ENCODE results near the gene CCN2.
A peak's percentile ranks its signal among the peaks of the same experiment; 100 is the strongest.
"Not testable (repeated sequence)": the region's sequence is repeated elsewhere in the genome, so short reads cannot be mapped to it uniquely, and the experiment has no call there.

CCN2 gene

DNA sequence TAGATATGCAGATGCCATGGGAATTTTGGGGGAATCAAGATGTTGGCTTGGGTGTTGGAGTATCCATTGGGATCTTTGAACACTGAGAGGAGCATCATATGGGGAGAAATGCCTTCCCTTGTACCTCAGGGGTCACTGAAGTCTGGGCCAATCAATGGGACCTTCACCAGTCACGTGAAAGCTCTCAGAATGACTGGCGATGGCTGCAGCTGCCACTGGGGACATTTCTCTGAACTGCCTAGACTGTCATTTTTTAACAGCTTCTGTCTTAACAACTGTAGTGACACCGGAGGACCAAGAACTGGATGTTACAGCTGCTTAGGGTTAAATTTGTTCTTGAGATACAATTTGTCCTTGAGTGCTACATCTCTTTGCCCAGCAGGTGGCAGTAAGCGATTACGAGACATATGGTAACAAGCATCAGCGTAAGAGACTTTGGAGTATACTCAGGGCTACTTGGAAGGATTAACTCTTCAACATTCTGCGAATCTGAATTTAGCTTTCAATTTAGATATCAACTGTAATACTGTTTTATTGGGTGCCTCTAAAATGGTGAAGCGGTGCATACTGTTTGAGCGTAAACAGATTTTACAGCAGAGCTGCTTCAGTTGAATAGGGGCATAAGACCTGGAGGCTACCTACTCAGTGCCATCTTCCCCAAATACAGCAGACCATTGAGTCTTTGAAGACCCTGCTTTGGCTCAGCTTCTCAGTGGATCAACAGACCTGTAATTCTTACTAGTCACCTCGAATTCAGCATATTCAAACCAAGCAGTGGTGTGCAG lies 36.0 kb downstream of the CCN2 start:
- peak; percentile 66 for DNase-seq (ENCODE audit: low read depth, low spot score)
- Histone ChIP-seq H3K27ac (no peak overlapping the region), H3K9ac (ENCODE audit: insufficient read length) (no peak overlapping the region), H3K4me3 (no peak overlapping the region), H3K9me3 (ENCODE audit: low read depth, low read length) (no peaks in the 10 kb centered on the region), H3K36me3 (ENCODE audit: insufficient read depth, low read length) (no peaks in the 10 kb centered on the region)
- no peak for TF ChIP-seq FOXP2 (optimal IDR thresholded peaks at IDR 0.05; ENCODE audit: control extremely low read depth, extremely low read length, insufficient read depth)
- TF ChIP-seq EZH2 (IDR thresholded peaks at IDR 0.05) = no peak
- TF ChIP-seq POLR2AphosphoS5 (IDR thresholded peaks at IDR 0.05; ENCODE audit: borderline replicate concordance, low read depth, low read length) = no peak

DNA sequence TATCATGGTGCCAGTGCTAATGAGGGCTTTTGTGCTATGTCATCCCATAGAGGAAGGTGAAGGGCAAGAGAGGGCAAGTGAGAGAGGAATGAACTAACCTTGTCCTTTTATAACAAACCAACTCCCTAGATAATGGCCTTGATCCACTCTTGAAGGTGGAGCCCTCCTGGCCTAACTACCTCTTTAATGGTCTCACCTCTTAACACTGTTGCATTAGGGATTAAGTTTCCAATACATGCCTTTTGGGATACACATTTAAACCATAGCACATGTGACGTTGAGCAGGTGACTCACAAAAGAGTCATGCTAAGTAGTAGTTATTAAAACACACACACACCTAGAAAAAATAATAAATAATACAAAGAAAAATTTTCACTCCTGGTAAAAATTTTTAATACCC lies 36.9 kb downstream of the CCN2 start:
- no peak for DNase-seq (ENCODE audit: low read depth, low spot score)
- no peaks in the 10 kb centered on the region for H3K36me3 ChIP-seq (ENCODE audit: insufficient read depth, low read length)

DNA sequence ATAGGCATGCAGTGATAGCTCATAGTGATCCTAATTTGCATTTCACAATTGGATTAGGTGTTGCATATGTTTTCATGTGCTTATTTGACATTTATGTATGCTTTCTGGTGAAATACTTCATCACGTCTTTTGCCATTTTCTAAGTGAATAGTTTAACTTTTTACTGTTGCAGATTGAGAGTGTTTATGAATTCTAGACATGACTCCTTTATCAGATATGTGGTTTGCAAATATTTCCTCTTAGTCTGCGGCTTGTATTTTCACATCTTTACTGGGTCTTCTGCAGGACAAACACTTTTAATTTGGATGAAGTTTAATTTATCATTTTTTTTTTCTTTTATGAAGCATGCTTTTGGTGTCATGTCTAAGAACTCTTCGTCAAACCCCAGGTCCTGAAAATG lies 39.2 kb downstream of the CCN2 start:
- Histone ChIP-seq H3K4me3 (peak overlapping the region; percentile 55), H3K36me3 (ENCODE audit: insufficient read depth, low read length) (no peaks in the 10 kb centered on the region), H3K9ac (ENCODE audit: insufficient read length) (no peak overlapping the region), H3K27ac (no peak overlapping the region), H3K9me3 (ENCODE audit: low read depth, low read length) (no peaks in the 10 kb centered on the region)
- TF ChIP-seq FOXP2 (optimal IDR thresholded peaks at IDR 0.05; ENCODE audit: control extremely low read depth, extremely low read length, insufficient read depth) = no peak
- peak; percentile 22; the same call in 1 of the 2 replicates for TF ChIP-seq POLR2AphosphoS5 (IDR thresholded peaks at IDR 0.05; ENCODE audit: borderline replicate concordance, low read depth, low read length)
- no peak for TF ChIP-seq EZH2 (IDR thresholded peaks at IDR 0.05)
- peak; percentile 28 for DNase-seq (ENCODE audit: low read depth, low spot score)

More for the DNA sequence above, 36.9 kb downstream of the CCN2 start:
- Histone ChIP-seq H3K9me3 (ENCODE audit: low read depth, low read length) (no peaks in the 10 kb centered on the region), H3K27ac (no peak overlapping the region), H3K9ac (ENCODE audit: insufficient read length) (no peak overlapping the region), H3K4me3 (no peak overlapping the region)
- TF ChIP-seq FOXP2 (optimal IDR thresholded peaks at IDR 0.05; ENCODE audit: control extremely low read depth, extremely low read length, insufficient read depth) (no peak), EZH2 (IDR thresholded peaks at IDR 0.05) (no peak), POLR2AphosphoS5 (IDR thresholded peaks at IDR 0.05; ENCODE audit: borderline replicate concordance, low read depth, low read length) (no peak)

DNA sequence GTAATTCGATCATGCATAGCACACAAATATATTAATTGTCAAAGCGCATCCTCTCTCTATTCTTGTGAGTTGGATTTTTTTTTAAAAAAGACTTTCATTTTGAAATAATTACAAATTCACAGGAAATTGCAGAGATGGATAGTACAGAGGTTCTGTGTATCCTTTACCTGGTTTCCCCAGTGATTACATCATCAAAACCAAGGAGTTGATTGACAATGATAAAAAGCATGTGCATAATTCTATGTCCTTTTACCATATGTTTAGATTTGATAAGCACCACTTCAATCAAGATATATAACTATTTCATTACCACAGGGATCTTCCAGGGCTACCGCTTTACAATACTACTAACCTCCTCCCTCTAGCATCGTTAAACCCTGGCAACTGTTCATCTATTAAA lies 40.2 kb downstream of the CCN2 start:
- TF ChIP-seq EZH2 (IDR thresholded peaks at IDR 0.05) (no peak), FOXP2 (optimal IDR thresholded peaks at IDR 0.05; ENCODE audit: control extremely low read depth, extremely low read length, insufficient read depth) (no peak), POLR2AphosphoS5 (IDR thresholded peaks at IDR 0.05; ENCODE audit: borderline replicate concordance, low read depth, low read length) (no peak)
- no peak for DNase-seq (ENCODE audit: low read depth, low spot score)
- Histone ChIP-seq H3K9ac (ENCODE audit: insufficient read length) (no peak overlapping the region), H3K9me3 (ENCODE audit: low read depth, low read length) (no peaks in the 10 kb centered on the region), H3K4me3 (peak overlapping the region; percentile 33; the same call in 1 of the 2 replicates), H3K27ac (no peak overlapping the region), H3K36me3 (ENCODE audit: insufficient read depth, low read length) (no peaks in the 10 kb centered on the region)

DNA sequence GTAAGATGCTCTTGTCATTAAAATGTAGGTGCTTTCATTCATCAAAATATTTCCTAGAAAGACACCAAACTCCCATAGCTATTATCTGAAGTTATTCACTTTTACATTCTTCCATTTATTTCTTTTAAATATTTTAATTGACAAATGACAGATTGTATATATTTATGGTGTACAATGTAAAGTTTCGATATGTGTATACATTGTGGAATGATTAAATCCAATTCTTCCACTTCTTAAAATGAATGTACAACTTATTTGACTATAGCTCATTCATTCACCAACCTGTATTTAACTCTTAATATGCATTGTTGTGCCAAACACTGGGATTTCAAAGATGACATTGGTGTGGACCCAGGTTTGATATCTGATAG lies 41.0 kb downstream of the CCN2 start:
- no peaks in the 10 kb centered on the region for H3K36me3 ChIP-seq (ENCODE audit: insufficient read depth, low read length)
- TF ChIP-seq FOXP2 (optimal IDR thresholded peaks at IDR 0.05; ENCODE audit: control extremely low read depth, extremely low read length, insufficient read depth) (no peak), POLR2AphosphoS5 (IDR thresholded peaks at IDR 0.05; ENCODE audit: borderline replicate concordance, low read depth, low read length) (no peak), EZH2 (IDR thresholded peaks at IDR 0.05) (no peak)

DNA sequence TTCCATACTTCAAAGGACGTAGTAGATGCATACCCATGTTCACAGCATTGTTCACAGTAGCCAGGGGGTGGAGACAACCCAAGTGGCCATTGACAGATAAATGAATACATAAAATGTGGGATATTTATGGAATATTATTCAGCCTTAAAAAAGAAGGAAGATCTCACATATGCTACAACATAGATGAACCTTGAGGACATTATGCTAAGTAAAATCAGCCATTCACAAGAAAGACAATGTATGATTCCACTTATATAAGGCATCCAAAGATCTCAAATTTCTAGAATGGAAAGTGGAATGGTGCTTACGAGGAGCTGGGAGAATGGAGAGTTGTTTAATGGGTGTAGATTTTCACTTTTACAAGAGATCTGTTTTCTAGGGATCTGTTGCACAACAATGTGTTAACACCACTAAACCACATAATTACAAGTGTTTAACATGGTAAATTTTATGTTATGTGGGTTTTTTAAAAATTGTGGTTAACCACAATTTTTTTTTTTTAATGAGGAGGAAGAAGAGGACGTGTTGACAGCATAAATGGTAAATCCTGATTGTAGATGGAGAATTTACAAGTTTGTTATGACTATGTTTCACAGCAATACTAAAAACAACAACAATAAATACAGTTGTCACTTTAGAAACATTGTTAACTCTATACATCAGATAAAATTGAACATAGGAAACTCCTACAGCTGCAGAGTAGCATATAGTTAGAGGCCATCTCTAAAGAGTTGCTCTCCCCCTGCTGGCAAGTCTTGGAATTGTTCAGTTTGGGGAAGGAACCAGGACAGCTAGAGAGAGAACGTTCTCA lies 41.6 kb downstream of the CCN2 start:
- Histone ChIP-seq H3K9me3 (ENCODE audit: low read depth, low read length) (no peaks in the 10 kb centered on the region), H3K4me3 (no peak overlapping the region), H3K27ac (0 out of 2 replicates have a peak overlapping the region, but pooled peaks have one; percentile 16), H3K9ac (ENCODE audit: insufficient read length) (no peak overlapping the region), H3K36me3 (ENCODE audit: insufficient read depth, low read length) (no peaks in the 10 kb centered on the region)
- TF ChIP-seq EZH2 (IDR thresholded peaks at IDR 0.05) (no peak), POLR2AphosphoS5 (IDR thresholded peaks at IDR 0.05; ENCODE audit: borderline replicate concordance, low read depth, low read length) (peak; percentile 68; the same call in 1 of the 2 replicates), FOXP2 (optimal IDR thresholded peaks at IDR 0.05; ENCODE audit: control extremely low read depth, extremely low read length, insufficient read depth) (peak; percentile 71)
- peak; percentile 88 for DNase-seq (ENCODE audit: low read depth, low spot score)

More for the DNA sequence above, 41.0 kb downstream of the CCN2 start:
- peak overlapping the region; percentile 28 for H3K4me3 ChIP-seq
- no peaks in the 10 kb centered on the region for H3K9me3 ChIP-seq (ENCODE audit: low read depth, low read length)
- H3K9ac ChIP-seq (ENCODE audit: insufficient read length) = no peak overlapping the region
- peak; percentile 16 for DNase-seq (ENCODE audit: low read depth, low spot score)
- peak overlapping the region; percentile 47; the same call in 1 of the 2 replicates for H3K27ac ChIP-seq

DNA sequence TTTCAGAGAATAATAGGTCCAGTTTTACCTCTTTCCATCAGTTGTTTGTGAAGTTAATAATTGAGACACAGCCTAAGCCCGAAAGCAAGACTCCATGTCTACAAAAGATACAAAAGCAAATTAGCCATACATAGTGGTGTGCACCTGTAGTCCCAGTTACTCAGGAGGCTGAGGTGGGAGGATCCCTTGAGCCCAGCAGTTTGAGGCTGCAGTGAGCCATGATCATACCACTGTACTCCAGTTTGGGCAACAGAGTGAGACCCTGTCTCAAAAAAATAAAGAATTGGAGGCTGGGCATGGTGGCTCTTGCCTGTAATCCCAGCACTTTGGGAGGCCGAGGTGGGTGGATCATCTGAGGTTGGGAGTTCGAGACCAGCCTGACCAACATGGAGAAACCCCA lies 42.4 kb downstream of the CCN2 start:
- DNase-seq (ENCODE audit: low read depth, low spot score); H3K36me3 ChIP-seq (ENCODE audit: insufficient read depth, low read length); H3K9me3 ChIP-seq (ENCODE audit: low read depth, low read length); H3K9ac ChIP-seq (ENCODE audit: insufficient read length); H3K4me3 ChIP-seq; H3K27ac ChIP-seq: not testable (repeated sequence)

DNA sequence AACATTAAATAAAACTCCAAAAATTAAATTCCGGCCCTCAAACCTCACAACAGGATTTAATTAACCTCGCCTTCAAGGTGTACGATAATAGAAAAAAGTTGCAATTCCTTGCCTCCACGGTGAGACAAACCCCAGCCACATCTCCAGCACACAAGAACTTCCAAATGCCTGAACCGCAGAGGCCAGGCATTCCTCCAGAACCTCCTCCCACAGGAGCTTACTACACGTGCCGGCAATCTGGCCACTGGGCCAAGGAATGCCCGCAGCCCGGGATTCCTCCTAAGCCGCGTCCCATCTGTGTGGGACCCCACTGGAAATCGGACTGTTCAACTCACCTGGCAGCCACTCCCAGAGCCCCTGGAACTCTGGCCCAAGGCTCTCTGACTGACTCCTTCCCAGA lies 47.4 kb downstream of the CCN2 start:
- not testable (repeated sequence) for H3K36me3 ChIP-seq (ENCODE audit: insufficient read depth, low read length); H3K27ac ChIP-seq; H3K4me3 ChIP-seq; H3K9me3 ChIP-seq (ENCODE audit: low read depth, low read length); DNase-seq (ENCODE audit: low read depth, low spot score); H3K9ac ChIP-seq (ENCODE audit: insufficient read length)

DNA sequence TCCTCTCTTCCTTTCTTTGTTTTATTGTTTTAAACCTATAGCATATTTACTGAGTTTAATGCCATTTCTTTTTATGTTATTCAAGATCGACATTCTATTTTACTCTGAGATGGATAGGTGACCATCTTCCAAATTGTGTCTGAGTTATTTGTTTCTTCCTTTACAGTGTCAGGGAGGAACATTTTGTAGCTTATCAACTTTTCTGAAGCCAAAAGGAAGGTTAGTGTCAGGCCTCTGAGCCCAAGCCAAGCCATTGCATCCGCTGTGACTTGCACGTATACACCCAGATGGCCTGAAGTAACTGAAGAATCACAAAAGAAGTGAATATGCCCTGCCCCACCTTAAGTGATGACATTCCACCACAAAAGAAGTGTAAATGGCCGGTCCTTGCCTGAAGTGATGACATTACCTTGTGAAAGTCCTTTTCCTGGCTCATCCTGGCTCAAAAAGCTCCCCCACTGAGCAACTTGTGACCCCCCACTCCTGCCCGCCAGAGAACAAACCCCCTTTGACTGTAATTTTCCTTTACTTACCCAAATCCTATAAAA lies 49.8 kb downstream of the CCN2 start:
- DNase-seq (ENCODE audit: low read depth, low spot score); H3K36me3 ChIP-seq (ENCODE audit: insufficient read depth, low read length); H3K9ac ChIP-seq (ENCODE audit: insufficient read length); H3K27ac ChIP-seq; H3K4me3 ChIP-seq; H3K9me3 ChIP-seq (ENCODE audit: low read depth, low read length): not testable (repeated sequence)
